Measurements from ENCODE around the gene HIRIP3. TPM values are rescaled to one million over a fixed set of nuclear protein-coding genes. Genes with fewer than 3 reads are reported as not detected.

Gene HIRIP3
- total and polyA plus RNA-seq, 2 donors from 2014 or later = 16.0 to 18.7 TPM

GRCh38 chr16:29987371-29988085 lies 7.9 kb downstream of the HIRIP3 start:
- no peaks in the 10 kb centered on the region for H3K4me1 ChIP-seq (ENCODE audit: control insufficient read depth in 2 of 3, insufficient read depth in 2 of 3, low read depth in 1 of 3, low read length in 3 of 3)
- FAIRE-seq (no peak), DNase-seq (no peak)
- TF ChIP-seq CTCF (IDR thresholded peaks at IDR 0.05; ENCODE audit: borderline replicate concordance, extremely low read depth, insufficient read depth) = no peak
- H3K27ac ChIP-seq (ENCODE audit: low read depth in 2 of 2, low read length in 2 of 2) = no peak overlapping the region
- H3K27me3 ChIP-seq (ENCODE audit: control insufficient read depth, insufficient read depth, low read length) = no peaks in the 10 kb centered on the region
- no peak overlapping the region for H3K4me3 ChIP-seq (ENCODE audit: low read length in 3 of 3)
- intact Hi-C loops (cut with DNase I) = no loop called here
- H3K9me3 ChIP-seq (ENCODE audit: control insufficient read depth in 2 of 3, insufficient read depth in 1 of 3, low read length in 3 of 3) = no peaks in the 10 kb centered on the region
- no peak overlapping the region for H3K9ac ChIP-seq (ENCODE audit: low read length in 3 of 3)
- peaks cover 0 to 53% (median 52%) of the 10 kb centered on the region in 3 donors for H3K36me3 ChIP-seq (ENCODE audit: control insufficient read depth in 2 of 3, insufficient read depth in 3 of 3, low read length in 3 of 3)

GRCh38 chr16:29986931-29987330 lies 8.5 kb downstream of the HIRIP3 start:
- FAIRE-seq (no peak), DNase-seq (no peak)
- peaks cover 0 to 58% (median 53%) of the 10 kb centered on the region in 3 donors for H3K36me3 ChIP-seq (ENCODE audit: control insufficient read depth in 2 of 3, insufficient read depth in 3 of 3, low read length in 3 of 3)
- no peak overlapping the region for H3K4me3 ChIP-seq (ENCODE audit: low read length in 3 of 3)
- H3K4me1 ChIP-seq (ENCODE audit: control insufficient read depth in 2 of 3, insufficient read depth in 2 of 3, low read depth in 1 of 3, low read length in 3 of 3) = no peaks in the 10 kb centered on the region
- no peak for TF ChIP-seq CTCF (IDR thresholded peaks at IDR 0.05; ENCODE audit: borderline replicate concordance, extremely low read depth, insufficient read depth)
- H3K27me3 ChIP-seq (ENCODE audit: control insufficient read depth, insufficient read depth, low read length) = no peaks in the 10 kb centered on the region
- H3K9me3 ChIP-seq (ENCODE audit: control insufficient read depth in 2 of 3, insufficient read depth in 1 of 3, low read length in 3 of 3) = no peaks in the 10 kb centered on the region
- intact Hi-C loops (cut with DNase I) = no loop called here
- H3K9ac ChIP-seq (ENCODE audit: low read length in 3 of 3) = no peak overlapping the region
- no peak overlapping the region for H3K27ac ChIP-seq (ENCODE audit: low read depth in 2 of 2, low read length in 2 of 2)

GRCh38 chr16:29986231-29986630 lies 9.2 kb downstream of the HIRIP3 start:
- no peaks in the 10 kb centered on the region for H3K9me3 ChIP-seq (ENCODE audit: control insufficient read depth in 2 of 3, insufficient read depth in 1 of 3, low read length in 3 of 3)
- no peak overlapping the region for H3K9ac ChIP-seq (ENCODE audit: low read length in 3 of 3)
- H3K4me3 ChIP-seq (ENCODE audit: low read length in 3 of 3) = no peak overlapping the region
- H3K4me1 ChIP-seq (ENCODE audit: control insufficient read depth in 2 of 3, insufficient read depth in 2 of 3, low read depth in 1 of 3, low read length in 3 of 3) = no peaks in the 10 kb centered on the region
- FAIRE-seq (no peak), DNase-seq (no peak)
- peaks cover 2 to 65% (median 60%) of the 10 kb centered on the region in 3 donors for H3K36me3 ChIP-seq (ENCODE audit: control insufficient read depth in 2 of 3, insufficient read depth in 3 of 3, low read length in 3 of 3)
- no peak overlapping the region for H3K27ac ChIP-seq (ENCODE audit: low read depth in 2 of 2, low read length in 2 of 2)
- H3K27me3 ChIP-seq (ENCODE audit: control insufficient read depth, insufficient read depth, low read length) = no peaks in the 10 kb centered on the region
- intact Hi-C loops (cut with DNase I) = no loop called here
- no peak for TF ChIP-seq CTCF (IDR thresholded peaks at IDR 0.05; ENCODE audit: borderline replicate concordance, extremely low read depth, insufficient read depth)

All from kidney (tissue), 14 donors.